Renal cortex interstitium (tissue), 11 donors: ENCODE data around the gene GAA. TPM values are rescaled to one million over a fixed set of nuclear protein-coding genes. Genes with fewer than 3 reads are reported as not detected.
"Not testable (repeated sequence)": the region's sequence is repeated elsewhere in the genome, so short reads cannot be mapped to it uniquely, and the experiment has no call there.

Experiments used
- DNase-seq, 11 donors: peaks; one replicate each; pipeline ENCODE4 v3.0.0-alpha.2; 2013; ENCODE audit warnings: low read depth in 9 of 11, low spot score in 4 of 11; ENCODE audit errors: extremely low read depth in 1 of 11
- polyA plus RNA-seq, 3 donors: library from polyadenylated mRNA; unstranded; fragments of 120-200 nt; gene quantifications; one replicate each; pipeline ENCODE4 v1.2.1, GENCODE V29; 2013; ENCODE audit not compliant: insufficient read length in 3 of 3

The GAA gene
- polyA plus RNA-seq, 3 donors: 24.5 to 54.1 (median 42.4) TPM

DNA sequence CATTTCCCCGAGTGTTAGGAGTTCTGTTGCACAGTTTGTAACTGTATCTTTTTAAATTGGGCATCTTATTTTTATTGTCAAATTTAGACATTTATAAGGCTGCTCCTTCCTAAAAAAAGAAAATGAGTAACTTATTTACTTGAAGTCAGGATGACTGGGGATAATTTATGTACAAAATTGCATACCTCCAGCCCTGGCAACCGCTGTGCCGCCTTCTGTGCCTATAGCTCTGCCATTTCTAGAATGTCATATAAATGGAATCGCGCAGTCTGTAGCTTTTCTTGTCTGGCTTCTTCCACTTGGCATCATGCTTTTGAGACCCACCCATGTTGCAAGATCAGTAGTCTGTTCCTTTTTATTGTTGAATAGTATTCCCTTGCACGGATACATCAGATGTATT, 29.0 kb upstream of the GAA start:
- DNase-seq: no peak

DNA sequence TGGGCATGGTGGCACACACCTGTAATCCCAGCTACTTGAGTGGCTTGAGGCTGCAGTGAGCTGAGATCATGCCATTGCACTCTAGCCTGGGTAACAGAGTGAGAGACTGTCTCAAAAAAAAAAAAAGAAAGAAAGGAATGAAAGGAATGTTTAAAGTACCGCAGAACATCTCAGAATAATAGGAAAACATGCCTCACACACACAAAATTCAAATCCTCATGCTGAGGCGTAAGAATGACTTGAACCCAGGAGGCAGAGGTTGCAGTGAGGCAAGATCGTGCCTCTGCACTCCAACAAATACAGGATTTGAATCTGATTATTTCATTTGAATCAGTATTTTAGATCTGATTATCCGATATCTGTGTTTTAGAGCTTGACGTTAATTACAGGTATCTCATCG, 21.3 kb upstream of the GAA start:
- no peak for DNase-seq

DNA sequence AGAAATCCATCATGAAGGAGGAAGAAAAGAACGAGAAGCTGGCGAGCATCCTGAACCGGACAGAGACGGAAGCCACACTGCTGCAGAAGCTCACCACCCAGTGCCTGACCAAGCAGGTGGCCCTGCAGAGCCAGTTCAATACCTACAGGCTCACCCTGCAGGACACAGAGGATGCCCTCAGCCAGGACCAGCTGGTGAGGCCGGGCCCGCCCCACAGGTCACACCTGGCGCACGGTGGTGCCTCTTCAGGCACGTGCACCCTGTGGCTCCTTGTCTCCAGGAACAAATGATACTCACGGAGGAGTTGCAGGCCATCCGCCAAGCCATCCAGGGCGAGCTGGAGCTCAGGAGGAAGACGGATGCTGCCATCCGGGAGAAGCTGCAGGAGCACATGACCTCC, 19.8 kb upstream of the GAA start:
- DNase-seq: no peak

DNA sequence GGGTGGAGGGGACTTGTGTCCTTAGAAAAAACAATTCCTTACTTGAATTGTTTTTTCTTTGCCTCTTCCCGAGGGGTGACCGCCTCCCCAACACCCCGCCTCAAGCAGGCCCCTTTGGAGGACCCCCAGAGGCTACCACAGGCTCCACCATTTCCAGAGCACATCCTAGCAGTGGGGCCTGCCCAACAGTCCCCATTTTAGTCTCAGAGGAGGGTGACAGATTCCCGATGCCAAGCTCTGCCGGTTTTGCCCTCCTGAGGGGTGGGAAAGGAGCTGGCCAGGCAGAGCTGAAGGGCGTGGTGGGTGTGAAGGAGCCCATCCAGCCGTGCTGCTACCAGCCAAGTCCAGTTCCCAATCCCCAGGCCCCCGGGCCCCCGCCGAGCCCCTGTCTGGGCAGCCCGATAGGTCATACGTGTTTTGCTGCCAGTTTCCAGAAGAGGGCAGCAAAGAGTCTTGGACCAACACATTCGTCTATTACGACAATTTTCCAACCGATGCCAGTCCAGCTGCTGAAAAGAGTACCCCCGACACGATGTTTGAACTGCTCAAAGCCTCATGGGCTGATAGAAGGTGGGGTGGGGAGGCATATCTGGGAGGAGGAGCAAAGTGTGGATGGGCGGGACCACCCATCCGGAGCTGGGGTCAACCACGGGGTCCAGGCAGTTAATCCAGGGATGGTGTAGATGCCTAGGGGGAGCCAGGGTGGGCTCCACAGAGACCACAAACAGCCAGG, 18.8 kb upstream of the GAA start:
- peak in 8 of 11 donors; percentile 57 to 73 (median 66) for DNase-seq

DNA sequence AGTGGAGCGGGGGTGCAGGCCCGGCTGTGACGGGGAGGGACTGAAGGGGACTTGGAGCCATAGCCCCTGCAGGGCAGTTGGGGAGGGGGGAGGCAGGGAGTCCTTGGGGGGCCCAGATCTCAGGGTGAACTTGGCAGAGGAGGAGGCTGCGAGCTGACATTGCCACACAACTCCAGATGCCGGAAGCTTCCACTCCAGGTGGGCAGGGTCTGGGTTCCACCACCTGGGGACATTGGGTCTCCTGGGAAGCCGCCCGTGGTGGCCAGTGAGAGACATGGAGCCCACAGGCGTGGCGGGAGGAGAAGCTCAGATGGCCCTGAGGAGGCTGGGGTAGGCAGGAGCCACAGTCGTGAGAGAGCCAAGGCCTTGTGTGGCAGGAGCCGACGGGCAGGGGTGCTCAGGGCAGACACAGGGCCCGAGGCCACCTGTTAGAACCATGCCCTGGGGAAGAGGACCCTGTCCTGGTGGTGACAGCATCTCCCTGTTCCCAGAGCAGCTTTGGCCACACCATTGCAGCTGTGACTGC, 18.2 kb upstream of the GAA start:
- no peak for DNase-seq

DNA sequence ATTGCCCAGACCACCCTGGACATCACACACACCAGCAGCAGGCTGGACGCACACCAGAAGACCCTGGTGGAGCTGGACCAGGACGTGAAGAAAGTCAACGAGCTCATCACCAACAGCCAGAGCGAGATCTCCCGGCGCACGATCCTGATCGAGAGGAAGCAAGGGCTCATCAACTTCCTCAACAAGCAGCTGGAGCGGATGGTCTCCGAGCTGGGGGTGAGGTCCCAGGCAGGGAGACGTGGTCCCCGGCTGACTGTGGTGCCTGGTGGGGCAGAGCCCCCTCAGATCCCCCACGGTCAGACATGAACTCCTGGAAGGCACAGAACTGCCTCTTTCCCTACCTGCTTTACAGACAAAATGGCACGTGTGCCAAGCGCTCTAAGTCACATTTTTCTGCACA, 16.6 kb upstream of the GAA start:
- no peak for DNase-seq

DNA sequence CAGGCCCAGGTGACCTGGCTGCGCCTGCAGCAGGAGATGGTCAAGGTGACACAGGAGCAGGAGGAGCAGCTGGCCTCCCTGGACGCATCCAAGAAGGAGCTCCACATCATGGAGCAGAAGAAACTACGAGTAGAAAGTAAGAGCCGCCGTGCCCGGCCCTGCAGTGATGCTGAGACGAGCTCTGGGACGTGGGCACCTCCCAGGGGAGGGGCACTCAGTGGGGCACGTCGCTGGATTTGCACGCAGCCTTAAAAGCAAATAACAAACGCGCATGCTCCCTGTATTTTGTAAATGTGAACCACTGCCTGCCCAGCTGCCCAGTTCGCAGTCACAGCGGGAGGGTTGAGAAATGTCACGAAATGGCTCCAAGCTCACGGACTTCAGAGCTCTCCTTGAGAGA, 15.3 kb upstream of the GAA start:
- DNase-seq: no peak

DNA sequence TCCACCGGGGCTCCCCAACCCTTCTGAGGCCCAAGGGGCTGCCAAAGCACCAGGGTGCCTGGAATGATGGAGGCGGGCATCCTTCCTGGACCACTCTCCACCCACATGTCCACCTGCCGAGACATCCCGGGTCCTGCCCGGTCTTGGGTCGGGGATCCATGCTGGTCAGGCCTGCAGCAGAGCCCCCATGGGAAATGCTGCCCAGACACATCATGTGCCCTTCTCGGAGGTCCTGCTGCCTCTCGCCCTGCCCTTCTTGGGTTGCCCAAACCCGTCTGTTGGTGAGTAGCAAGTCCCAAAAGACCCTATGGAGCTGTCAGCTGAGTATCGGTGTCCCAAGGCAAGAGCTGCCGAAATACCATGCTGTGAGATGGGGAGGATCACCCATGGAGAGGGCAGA, 14.8 kb upstream of the GAA start:
- no peak for DNase-seq

DNA sequence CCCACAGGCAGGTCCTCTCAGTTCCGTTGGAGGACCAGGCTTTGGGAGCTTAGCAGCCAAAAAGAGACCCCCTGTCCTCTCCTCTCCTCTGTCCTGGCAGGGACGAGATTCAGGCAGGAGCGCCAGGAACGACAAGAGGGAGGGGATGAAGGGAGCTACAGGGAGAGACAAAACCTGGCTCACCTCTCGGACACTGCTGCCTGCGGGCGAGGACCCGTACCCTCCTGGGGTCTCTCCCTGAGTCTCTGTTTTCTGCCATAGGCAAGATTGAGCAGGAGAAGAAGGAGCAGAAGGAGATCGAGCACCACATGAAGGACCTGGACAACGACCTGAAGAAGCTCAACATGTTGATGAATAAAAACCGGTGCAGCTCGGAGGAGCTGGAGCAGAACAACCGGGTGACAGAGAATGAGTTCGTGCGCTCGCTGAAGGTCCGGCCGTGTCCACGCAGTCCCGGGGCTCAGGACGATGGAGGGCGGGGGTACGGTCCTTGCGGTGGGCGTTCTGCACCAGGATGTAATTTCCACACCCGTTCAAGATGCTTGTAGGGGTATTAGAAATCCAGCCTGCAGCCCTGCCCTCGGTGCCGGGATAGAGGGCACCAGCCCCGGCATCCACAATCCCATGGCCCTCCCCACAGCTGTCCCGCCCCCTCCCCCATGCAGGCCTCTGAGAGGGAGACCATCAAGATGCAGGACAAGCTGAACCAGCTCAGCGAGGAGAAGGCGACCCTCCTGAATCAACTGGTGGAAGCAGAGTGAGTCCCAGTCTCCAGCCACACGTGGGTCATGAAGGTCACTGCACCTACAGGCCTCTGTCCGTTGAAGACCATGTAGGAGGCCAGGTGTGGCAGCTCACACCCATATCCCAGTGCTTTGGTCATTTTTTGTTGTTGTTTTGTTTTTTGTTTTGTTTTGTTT, 13.8 kb upstream of the GAA start:
- DNase-seq: no peak

DNA sequence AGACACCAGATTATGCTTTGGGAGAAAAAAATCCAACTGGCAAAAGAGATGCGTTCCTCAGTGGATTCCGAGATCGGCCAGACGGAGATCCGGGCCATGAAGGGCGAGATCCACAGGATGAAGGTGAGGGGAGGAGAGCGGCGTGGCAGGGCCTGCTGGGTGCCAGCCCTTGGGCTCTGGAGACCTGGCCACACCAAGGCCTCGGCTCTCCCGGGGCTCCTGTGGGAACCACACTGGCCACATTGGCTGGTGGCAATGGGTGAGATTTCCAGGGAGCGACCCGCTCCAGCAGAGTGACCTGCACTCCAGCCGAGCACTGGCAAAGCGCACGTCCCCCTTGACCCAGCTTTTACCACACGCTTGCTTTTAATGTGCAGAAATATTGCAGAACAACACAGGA, 11.6 kb upstream of the GAA start:
- DNase-seq: no peak

DNA sequence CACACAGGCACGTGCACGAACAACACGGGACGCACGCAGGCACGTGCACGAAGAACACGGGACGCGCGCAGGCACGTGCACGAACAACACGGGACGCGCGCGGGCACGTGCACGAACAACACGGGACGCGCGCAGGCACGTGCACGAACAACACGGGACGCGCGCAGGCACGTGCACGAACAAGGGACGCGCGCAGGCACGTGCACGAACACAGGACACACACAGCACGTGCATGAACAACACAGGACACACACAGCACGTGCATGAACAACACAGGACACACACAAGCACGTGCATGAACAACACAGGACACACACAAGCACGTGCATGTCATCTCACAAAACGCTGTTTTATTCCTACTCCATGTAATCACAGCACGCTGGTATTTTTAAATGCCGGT, 11.2 kb upstream of the GAA start:
- DNase-seq: not testable (repeated sequence)

DNA sequence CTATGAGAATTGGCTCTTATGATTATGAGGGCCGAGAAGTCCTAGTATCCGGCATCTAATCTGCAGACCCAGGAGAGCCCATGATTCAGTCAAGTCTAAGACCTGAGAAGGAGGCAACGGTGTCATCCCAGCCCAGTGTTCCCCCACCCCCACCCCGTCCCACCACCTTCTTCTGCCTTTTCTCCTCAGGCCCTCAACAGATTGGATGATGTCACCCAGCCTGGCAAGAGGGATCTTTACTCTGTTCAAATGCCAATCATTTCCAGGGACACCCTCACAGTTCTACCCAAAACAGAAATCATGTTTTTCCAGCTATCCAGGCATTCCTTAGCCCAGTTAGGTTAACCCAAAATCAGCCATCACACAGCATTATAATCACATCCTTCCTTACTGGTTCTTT, 10.0 kb upstream of the GAA start:
- DNase-seq: no peak

DNA sequence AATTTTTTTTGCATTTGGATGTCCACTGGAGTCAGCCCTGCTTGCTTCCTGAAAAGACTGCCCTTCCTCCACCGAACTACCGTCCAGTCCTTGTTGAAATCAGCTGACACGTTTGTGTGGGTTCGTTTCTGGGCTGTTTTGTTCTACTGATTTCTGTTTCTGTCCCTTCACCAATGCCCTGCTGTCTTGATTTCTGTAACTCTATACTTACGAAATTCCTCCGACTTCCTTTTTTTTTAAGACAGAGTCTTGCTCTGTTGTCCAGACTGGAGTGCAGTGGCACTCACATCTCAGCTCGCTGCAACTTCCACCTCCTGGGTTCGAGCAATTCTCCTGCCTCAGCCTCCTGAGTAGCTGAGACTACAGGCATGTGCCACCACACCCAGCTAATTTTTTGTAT, 8.4 kb upstream of the GAA start:
- no peak for DNase-seq

DNA sequence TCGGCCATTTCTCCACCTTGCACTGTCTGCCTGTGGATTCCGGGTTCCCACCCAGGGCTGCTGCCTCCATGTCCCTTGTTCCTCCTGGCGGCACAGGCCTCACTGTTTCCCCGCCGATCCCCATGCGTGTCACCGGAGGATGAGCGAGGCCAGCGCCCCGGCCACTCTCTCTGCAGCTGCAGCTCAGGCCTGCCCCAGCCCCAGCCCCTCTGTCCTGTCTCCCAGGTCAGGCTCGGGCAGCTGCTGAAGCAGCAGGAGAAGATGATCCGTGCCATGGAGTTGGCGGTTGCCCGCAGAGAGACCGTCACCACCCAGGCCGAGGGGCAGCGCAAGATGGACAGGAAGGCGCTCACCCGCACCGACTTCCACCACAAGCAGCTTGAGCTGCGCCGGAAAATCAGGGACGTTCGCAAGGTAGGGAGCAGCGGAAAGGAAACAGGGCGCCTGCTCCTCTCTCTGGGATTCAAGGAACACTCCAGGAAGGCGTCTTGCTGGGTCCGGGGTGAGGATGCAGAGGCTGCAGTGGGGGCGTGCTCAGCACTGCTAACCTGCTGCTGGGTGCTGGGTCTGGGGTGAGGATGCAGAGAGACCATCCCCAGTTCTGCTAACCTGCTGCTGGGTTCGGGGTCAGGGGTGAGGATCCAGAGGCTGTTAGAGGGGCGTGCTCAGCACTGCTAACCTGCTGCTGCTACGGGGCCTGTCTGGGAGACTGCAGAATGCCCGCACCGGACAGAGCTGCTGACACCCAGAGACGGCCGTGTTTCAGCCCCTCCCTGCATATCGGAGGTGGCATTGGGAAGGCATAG, 6.1 kb upstream of the GAA start:
- DNase-seq: no peak

DNA sequence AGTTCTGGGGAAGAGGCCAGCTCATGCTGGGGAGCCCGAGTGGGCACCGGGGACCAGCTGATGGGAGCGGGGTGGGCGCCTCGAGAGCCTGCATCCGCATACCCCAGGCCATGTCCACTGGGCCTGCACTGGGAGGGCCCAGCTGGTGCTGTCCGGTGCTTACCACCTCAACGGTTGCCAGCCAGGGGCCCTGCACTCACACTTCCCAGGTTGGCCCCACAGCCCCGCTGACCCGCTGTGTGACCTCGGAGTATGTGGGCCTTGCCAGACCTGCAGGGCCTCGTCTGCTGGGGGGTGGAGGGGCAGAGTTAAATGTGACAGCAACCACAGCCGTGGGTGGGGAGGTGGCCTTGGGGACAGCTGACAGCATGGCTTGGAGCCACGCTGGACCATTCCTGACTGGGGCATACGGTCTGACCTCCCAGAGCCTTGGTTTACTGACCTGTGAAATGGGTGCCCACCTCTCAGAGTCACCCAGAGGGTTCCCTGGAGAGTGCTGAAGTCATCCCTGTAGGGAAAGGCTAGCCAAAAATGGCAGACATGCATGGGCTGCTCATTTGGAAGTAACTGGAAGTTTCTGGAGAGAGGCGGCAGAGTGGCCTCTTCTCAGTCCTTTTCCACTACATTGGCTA, 5.4 kb upstream of the GAA start:
- DNase-seq: no peak

DNA sequence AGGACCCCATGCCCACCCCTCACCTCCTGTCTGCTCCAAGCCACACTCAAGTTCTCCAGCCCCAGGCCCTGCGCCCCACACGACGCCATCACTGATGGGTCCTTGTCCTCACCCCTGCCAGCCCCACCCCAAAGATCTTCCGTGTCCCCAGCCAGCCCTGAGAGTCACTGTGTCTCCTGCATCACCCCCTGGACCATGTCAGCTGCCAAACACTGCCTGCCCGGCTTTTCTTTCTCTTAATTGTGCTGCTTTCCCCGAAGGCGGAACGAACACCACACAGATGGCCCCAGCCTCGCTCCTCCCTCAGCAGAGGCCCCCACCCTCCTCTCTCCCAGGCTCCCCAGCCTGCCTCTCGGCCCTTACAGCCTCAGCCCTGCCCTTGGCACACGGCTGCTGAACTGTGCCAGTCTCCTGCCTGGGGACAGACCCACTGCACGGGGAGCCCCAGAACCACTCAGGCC, 4.8 kb upstream of the GAA start:
- DNase-seq: no peak

DNA sequence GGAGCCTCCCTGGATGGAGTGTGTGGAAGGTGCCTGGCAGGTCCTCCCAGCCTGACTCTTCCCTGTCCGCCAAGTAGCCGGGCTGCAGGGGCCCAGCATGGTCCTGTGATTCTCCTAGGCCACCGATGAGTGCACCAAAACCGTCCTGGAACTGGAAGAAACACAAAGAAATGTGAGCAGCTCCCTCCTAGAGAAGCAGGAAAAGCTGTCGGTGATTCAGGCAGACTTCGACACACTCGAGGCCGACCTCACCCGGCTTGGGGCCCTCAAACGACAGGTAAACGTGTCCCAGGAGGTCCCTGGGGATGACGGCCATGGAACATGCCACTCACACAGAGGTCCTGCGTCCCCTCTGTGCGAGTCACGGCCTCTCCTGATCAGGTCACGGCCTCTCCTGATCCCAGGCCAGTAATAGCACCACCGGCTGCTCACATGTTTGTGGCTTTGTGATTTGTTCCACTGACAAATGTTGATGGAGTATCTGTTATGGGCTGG, 4.2 kb upstream of the GAA start:
- no peak for DNase-seq

DNA sequence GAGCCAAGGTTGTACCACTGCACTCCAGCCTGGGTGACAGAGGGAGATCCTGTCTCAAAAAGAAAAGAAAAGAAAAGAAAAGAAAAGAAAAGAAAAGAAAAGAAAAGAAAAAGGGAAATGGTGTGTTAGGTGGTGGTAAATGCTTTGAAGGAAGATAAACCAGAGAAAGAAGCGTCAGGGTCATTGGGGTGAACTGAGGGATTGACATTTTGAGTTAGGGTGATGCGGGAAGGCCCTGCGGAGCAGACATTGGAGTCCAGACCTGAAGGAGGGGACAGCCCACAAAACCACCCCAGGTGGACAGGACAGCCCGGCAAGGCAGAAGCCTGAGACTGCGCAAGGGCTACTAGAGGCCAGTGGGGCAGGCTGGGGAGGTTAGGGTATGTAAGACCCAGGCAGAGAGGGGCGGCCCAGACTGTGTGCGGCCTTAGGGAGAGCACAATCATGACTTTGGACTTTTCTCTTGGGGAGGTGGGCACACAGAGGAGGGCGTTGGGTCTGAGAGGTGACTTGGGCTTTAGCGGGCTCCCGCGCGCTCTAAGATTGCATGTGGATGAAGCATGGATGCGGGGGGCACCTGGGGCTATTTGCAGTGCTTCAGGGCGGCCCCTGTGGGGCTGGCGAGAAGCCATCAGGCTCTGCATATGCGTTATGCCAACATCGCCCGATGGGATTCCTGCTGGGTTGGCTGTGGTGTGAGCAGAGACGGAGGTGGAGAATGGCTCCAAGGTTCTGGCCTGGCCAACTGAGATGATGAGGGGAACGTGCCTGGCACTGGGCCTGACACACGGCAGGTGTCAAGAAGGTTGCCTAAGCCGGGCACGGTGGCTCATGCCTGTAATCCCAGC, 3.3 kb upstream of the GAA start:
- DNase-seq: no peak
